CD4-positive, alpha-beta memory T cell (primary cell): ENCODE results near the gene S1PR3. TPM values are rescaled to one million over a fixed set of nuclear protein-coding genes. Genes with fewer than 3 reads are reported as not detected.

ENCODE experiments used
- CTCF ChIA-PET: fragments of 350-600 bp; sonication (Branson Sonifier 250); formaldehyde crosslinking; loops from one replicate; lab custom pipeline; 2021; ENCODE audit warnings: inconsistent platforms; ENCODE audit not compliant: partially characterized antibody; lab: Charles Lee
- POLR2A ChIA-PET: fragments of 350-600 bp; sonication (Branson Sonifier 250); formaldehyde crosslinking; loops from one replicate; lab custom pipeline; 2021; ENCODE audit not compliant: partially characterized antibody; lab: Charles Lee
- DNase-seq, 5 donors: peaks; one replicate each; pipeline versions ENCODE4 v3.0.0 to v3.0.0-alpha.2; 2020 to 2022; ENCODE audit warnings: mixed read lengths in 1 of 5
- H3K27ac ChIP-seq: one replicate; pipeline ENCODE4 v1.7.0; 2013; ENCODE audit warnings: low read depth, low read length
- H3K27me3 ChIP-seq: 2 replicates; pipeline ENCODE4 v1.7.0; 2013; ENCODE audit warnings: mild to moderate bottlenecking, low read length, moderate library complexity; ENCODE audit not compliant: insufficient read depth
- H3K36me3 ChIP-seq: 2 replicates; pipeline ENCODE4 v1.7.0; 2013; ENCODE audit warnings: mild to moderate bottlenecking, low read length, moderate library complexity; ENCODE audit not compliant: insufficient read depth
- H3K4me1 ChIP-seq: 2 replicates; pipeline ENCODE4 v1.7.0; 2013; ENCODE audit warnings: mild to moderate bottlenecking, low read length, moderate library complexity; ENCODE audit not compliant: insufficient read depth
- H3K4me3 ChIP-seq, 2 donors: one replicate each; pipeline ENCODE4 v1.7.0; 2013; ENCODE audit warnings: low read length in 2 of 2, mild to moderate bottlenecking in 1 of 2
- H3K9me3 ChIP-seq, 2 donors: one replicate each; pipeline ENCODE4 v1.7.0; 2013; ENCODE audit warnings: low read length in 2 of 2, control low read depth in 1 of 2; ENCODE audit not compliant: control insufficient read depth in 1 of 2
- H3K27ac Mint-ChIP-seq, 7 donors: one replicate each; pipeline ENCODE4 v1.8.0; 2020 to 2021; ENCODE audit warnings: mixed read lengths in 7 of 7, mild to moderate bottlenecking in 6 of 7, inconsistent platforms in 3 of 7, moderate library complexity in 3 of 7
- H3K27me3 Mint-ChIP-seq, 2 donors: one replicate each; pipeline ENCODE4 v1.8.0; 2020 to 2021; ENCODE audit warnings: mixed read lengths in 2 of 2
- H3K36me3 Mint-ChIP-seq, 2 donors: one replicate each; pipeline ENCODE4 v1.8.0; 2020 to 2021; ENCODE audit warnings: mixed read lengths in 2 of 2, inconsistent platforms in 1 of 2, mild to moderate bottlenecking in 1 of 2
- H3K4me1 Mint-ChIP-seq, 4 donors: one replicate each; pipeline ENCODE4 v1.8.0; 2020 to 2021; ENCODE audit warnings: mixed read lengths in 4 of 4, mild to moderate bottlenecking in 1 of 4
- H3K4me3 Mint-ChIP-seq, 8 donors: one replicate each; pipeline ENCODE4 v1.8.0; 2020 to 2021; ENCODE audit warnings: mixed read lengths in 8 of 8, mild to moderate bottlenecking in 7 of 8, moderate library complexity in 6 of 8, inconsistent platforms in 3 of 8
- H3K9me3 Mint-ChIP-seq, 8 donors: one replicate each; pipeline ENCODE4 v1.8.0; 2020 to 2021; ENCODE audit warnings: mixed read lengths in 8 of 8, mild to moderate bottlenecking in 5 of 8, inconsistent platforms in 3 of 8, moderate library complexity in 1 of 8
- intact Hi-C: fragments of 100-400 bp; cut with micrococcal nuclease; formaldehyde crosslinking; loops from one replicate; pipeline ENCODE4 v1.15.1; 2023
- polyA plus RNA-seq, 2 donors: library from polyadenylated mRNA; unstranded; fragments of 300-500 nt; fragmentation: Illumina TruSeq; gene quantifications; one replicate each; pipeline ENCODE4 v1.2.3, GENCODE V29; 2021
- total RNA-seq, 2 experiments: library from RNA; stranded (reverse); gene quantifications; one replicate each; pipeline ENCODE4 v1.2.3, GENCODE V29; 2021

Gene S1PR3
- total and polyA plus RNA-seq, 4 experiments from 2014 or later: not detected

- Histone ChIP-seq H3K27ac (no peak overlapping the region), H3K27me3 (peaks cover 7% of the 10 kb centered on the region), H3K4me3 (no peak overlapping the region), H3K36me3 (no peaks in the 10 kb centered on the region), H3K9me3 (no peaks in the 10 kb centered on the region), H3K4me1 (no peaks in the 10 kb centered on the region)
- no peaks in the 10 kb centered on the region for H3K9me3 Mint-ChIP-seq
- no peak overlapping the region for H3K27ac Mint-ChIP-seq
- no peak for DNase-seq
- H3K4me1 Mint-ChIP-seq: no peaks in the 10 kb centered on the region
- peaks cover 5 to 8% of the 10 kb centered on the region in 2 donors for H3K27me3 Mint-ChIP-seq
- H3K36me3 Mint-ChIP-seq: no peaks in the 10 kb centered on the region
- ChIA-PET POLR2A (no interaction called here), CTCF (no interaction called here)
- intact Hi-C loops: no loop called here
- H3K4me3 Mint-ChIP-seq: no peak overlapping the region
Observed at GRCh38 chr9:89011683-89012082, 20.4 kb downstream of the S1PR3 start.

GRCh38 chr9:89012294-89013042 is 21.2 kb downstream of the S1PR3 start:
- intact Hi-C loops: no loop called here
- H3K27ac Mint-ChIP-seq: no peak overlapping the region

DNA sequence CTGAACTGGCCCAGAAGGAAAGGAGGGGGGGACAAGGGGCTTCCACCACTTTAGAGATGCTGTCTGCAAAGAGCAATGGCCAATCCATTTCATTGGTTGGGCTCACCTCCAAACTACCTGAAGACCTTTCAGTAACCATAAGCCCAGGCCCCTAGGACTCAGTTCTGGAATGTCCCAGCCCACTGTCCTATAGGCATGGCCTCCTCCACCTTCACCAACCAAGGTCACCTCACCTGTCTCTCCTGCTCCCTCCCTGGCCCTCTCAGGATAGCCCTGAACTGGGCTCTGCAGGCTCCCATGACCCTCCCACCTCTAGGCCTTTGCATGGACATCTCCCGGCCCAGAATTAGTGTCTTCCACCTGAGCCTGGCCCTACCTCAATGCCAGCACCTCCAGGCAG is 22.4 kb downstream of the S1PR3 start:
- ChIA-PET POLR2A (no interaction called here), CTCF (no interaction called here)
- Histone ChIP-seq H3K4me3 (no peak overlapping the region), H3K27me3 (peaks cover 7% of the 10 kb centered on the region), H3K9me3 (no peaks in the 10 kb centered on the region), H3K36me3 (no peaks in the 10 kb centered on the region), H3K4me1 (no peaks in the 10 kb centered on the region), H3K27ac (no peak overlapping the region)
- no peak for DNase-seq
- Mint-ChIP-seq H3K4me3 (no peak overlapping the region), H3K27me3 (peaks cover 5 to 11% of the 10 kb centered on the region in 2 donors), H3K9me3 (peaks cover 0 to 7% (median 0%) of the 10 kb centered on the region in 8 donors), H3K27ac (no peak overlapping the region), H3K4me1 (no peaks in the 10 kb centered on the region), H3K36me3 (no peaks in the 10 kb centered on the region)
- intact Hi-C loops: no loop called here

More at GRCh38 chr9:89012294-89013042, 21.2 kb downstream of the S1PR3 start:
- Mint-ChIP-seq H3K9me3 (peaks cover 0 to 4% (median 0%) of the 10 kb centered on the region in 8 donors), H3K27me3 (peaks cover 5 to 10% of the 10 kb centered on the region in 2 donors), H3K36me3 (no peaks in the 10 kb centered on the region), H3K4me3 (no peak overlapping the region), H3K4me1 (no peaks in the 10 kb centered on the region)
- ChIA-PET POLR2A (no interaction called here), CTCF (no interaction called here)
- Histone ChIP-seq H3K4me3 (no peak overlapping the region), H3K4me1 (no peaks in the 10 kb centered on the region), H3K27ac (no peak overlapping the region), H3K27me3 (peaks cover 7% of the 10 kb centered on the region), H3K36me3 (no peaks in the 10 kb centered on the region), H3K9me3 (no peaks in the 10 kb centered on the region)
- DNase-seq: no peak

GRCh38 chr9:89014153-89014552 is 22.9 kb downstream of the S1PR3 start:
- Mint-ChIP-seq H3K4me3 (no peak overlapping the region), H3K27ac (no peak overlapping the region), H3K9me3 (peaks cover 0 to 7% (median 0%) of the 10 kb centered on the region in 8 donors), H3K27me3 (peaks cover 5 to 9% of the 10 kb centered on the region in 2 donors), H3K36me3 (no peaks in the 10 kb centered on the region), H3K4me1 (no peaks in the 10 kb centered on the region)
- ChIA-PET CTCF (no interaction called here), POLR2A (no interaction called here)
- Histone ChIP-seq H3K36me3 (no peaks in the 10 kb centered on the region), H3K27me3 (peaks cover 7% of the 10 kb centered on the region), H3K9me3 (no peaks in the 10 kb centered on the region), H3K27ac (no peak overlapping the region), H3K4me3 (no peak overlapping the region), H3K4me1 (no peaks in the 10 kb centered on the region)
- intact Hi-C loops: no loop called here
- no peak for DNase-seq

DNA sequence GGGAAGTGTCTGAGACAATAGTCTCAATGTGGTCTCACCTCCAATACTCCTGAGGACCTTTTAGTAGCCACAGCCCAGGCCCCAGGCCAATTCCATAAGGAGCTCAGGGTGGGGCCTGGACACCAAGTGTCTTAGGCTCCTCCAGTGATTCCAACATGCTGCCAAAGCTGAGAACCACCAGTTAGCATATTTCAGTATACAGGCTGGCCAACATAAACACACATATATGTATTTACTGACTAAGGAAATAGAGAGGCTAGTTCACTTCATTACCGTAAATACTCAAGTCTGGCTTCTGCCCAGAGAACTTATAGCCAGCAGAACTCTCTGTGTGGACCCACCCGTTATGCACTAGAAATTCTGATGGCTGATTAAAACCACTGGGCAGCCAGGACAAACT is 24.1 kb downstream of the S1PR3 start:
- H3K36me3 Mint-ChIP-seq: no peaks in the 10 kb centered on the region
- H3K4me1 Mint-ChIP-seq: no peaks in the 10 kb centered on the region
- no peak overlapping the region for H3K4me3 Mint-ChIP-seq
- POLR2A ChIA-PET: no interaction called here
- Histone ChIP-seq H3K27me3 (peaks cover 7% of the 10 kb centered on the region), H3K4me3 (no peak overlapping the region), H3K4me1 (no peaks in the 10 kb centered on the region), H3K27ac (no peak overlapping the region), H3K9me3 (no peaks in the 10 kb centered on the region), H3K36me3 (no peaks in the 10 kb centered on the region)
- CTCF ChIA-PET: no interaction called here
- H3K27ac Mint-ChIP-seq: no peak overlapping the region
- H3K27me3 Mint-ChIP-seq: peaks cover 6 to 9% of the 10 kb centered on the region in 2 donors
- intact Hi-C loops: no loop called here
- H3K9me3 Mint-ChIP-seq: peaks cover 0 to 7% (median 0%) of the 10 kb centered on the region in 8 donors
- no peak for DNase-seq

DNA sequence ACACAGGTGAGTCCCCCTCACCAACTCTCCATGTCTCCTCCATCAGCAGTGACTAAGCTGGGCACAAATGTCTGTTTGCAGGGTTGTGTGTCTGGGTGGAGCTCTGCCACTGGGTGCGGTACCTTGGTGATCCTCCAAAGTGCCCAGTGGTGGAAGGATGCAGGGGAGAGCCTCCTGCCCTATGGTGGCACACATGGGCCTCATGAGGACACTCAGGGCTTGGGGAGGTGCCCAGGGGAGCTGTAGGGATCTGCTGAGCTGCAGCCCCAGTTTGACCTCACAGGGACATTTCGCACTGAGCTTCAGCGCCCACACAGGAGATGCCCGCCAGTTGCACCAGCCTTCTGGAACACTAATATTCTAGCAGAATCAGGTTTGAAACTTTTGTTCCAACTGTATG is 29.5 kb downstream of the S1PR3 start:
- ChIA-PET CTCF (no interaction called here), POLR2A (no interaction called here)
- H3K4me1 ChIP-seq: no peaks in the 10 kb centered on the region
- DNase-seq: no peak
- peaks cover 0 to 7% (median 0%) of the 10 kb centered on the region in 8 donors for H3K9me3 Mint-ChIP-seq
- intact Hi-C loops: no loop called here
- H3K27me3 ChIP-seq: no peaks in the 10 kb centered on the region
- no peaks in the 10 kb centered on the region for H3K36me3 Mint-ChIP-seq
- H3K27me3 Mint-ChIP-seq: peaks cover 7 to 8% of the 10 kb centered on the region in 2 donors
- H3K4me3 Mint-ChIP-seq: no peak overlapping the region
- no peaks in the 10 kb centered on the region for H3K4me1 Mint-ChIP-seq
- H3K4me3 ChIP-seq: no peak overlapping the region
- no peaks in the 10 kb centered on the region for H3K9me3 ChIP-seq
- H3K27ac Mint-ChIP-seq: no peak overlapping the region
- no peaks in the 10 kb centered on the region for H3K36me3 ChIP-seq
- H3K27ac ChIP-seq: no peak overlapping the region

- Histone ChIP-seq H3K27ac (no peak overlapping the region), H3K4me1 (no peaks in the 10 kb centered on the region), H3K27me3 (no peaks in the 10 kb centered on the region), H3K36me3 (no peaks in the 10 kb centered on the region), H3K4me3 (no peak overlapping the region), H3K9me3 (no peaks in the 10 kb centered on the region)
- DNase-seq: no peak
- POLR2A ChIA-PET: no interaction called here
- no peak overlapping the region for H3K27ac Mint-ChIP-seq
- peaks cover 7 to 9% of the 10 kb centered on the region in 2 donors for H3K27me3 Mint-ChIP-seq
- intact Hi-C loops: no loop called here
- H3K4me3 Mint-ChIP-seq: no peak overlapping the region
- no peaks in the 10 kb centered on the region for H3K4me1 Mint-ChIP-seq
- H3K36me3 Mint-ChIP-seq: no peaks in the 10 kb centered on the region
- CTCF ChIA-PET: no interaction called here
- H3K9me3 Mint-ChIP-seq: peaks cover 0 to 7% (median 0%) of the 10 kb centered on the region in 8 donors
Observed at GRCh38 chr9:89021154-89021803, 30.0 kb downstream of the S1PR3 start.
